GM18907 (cell line): Measurements from ENCODE around the gene C11orf65.
"Not testable (repeated sequence)": the region's sequence is repeated elsewhere in the genome, so short reads cannot be mapped to it uniquely, and the experiment has no call there.

Experiments used
- ATAC-seq: cut with Tn5 transposase; IDR thresholded peaks from one replicate; pipeline ENCODE4 v1.9.1; 2021; ENCODE audit warnings: mild to moderate bottlenecking, moderate library complexity; ENCODE audit not compliant: unreplicated experiment

Gene C11orf65

GRCh38 chr11:108373505-108373904 lies 93.8 kb downstream of the C11orf65 start:
- ATAC-seq, result not testable (repeated sequence)

- no peak for ATAC-seq
Observed at GRCh38 chr11:108370990-108371389, 96.3 kb downstream of the C11orf65 start.

DNA sequence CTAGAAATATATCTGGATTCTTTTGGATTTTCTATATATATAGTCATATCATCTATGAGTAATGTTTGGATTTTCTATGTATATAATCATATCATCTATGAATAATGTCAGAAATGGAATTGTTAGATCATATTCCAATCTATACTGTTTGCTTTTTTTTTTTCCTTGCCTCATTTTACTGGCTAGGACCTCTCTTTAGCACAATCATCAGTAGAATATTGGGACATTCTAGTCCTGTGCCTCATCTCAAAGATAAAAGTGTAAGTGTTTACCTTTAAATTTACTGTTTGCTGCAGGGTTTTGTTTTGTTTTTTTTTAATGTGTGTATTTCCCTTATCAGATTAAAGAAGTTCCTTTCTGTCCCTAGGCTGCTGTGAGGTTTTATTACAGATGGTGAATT lies 97.0 kb downstream of the C11orf65 start:
- ATAC-seq, result no peak

DNA sequence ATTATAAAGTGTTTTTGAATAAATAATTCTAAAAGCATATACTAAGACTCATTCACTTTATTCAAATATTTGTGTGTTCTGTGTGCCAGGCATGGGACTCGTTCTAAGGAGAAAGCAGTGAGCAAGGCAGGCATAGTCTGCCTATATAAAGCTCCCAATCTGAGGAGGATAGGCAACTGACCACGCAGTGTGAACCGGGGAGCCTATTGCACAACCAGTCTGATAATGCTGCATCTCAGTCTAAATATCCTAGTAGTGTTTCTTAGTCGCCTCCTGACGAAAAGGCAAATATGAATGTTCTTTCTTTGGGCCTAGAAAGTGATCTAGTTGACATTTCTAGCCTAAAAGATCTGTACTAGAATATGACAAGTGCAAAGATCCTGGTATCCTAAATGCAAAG lies 98.3 kb downstream of the C11orf65 start:
- no peak for ATAC-seq

GRCh38 chr11:108368134-108368533 lies 99.2 kb downstream of the C11orf65 start:
- no peak for ATAC-seq

DNA sequence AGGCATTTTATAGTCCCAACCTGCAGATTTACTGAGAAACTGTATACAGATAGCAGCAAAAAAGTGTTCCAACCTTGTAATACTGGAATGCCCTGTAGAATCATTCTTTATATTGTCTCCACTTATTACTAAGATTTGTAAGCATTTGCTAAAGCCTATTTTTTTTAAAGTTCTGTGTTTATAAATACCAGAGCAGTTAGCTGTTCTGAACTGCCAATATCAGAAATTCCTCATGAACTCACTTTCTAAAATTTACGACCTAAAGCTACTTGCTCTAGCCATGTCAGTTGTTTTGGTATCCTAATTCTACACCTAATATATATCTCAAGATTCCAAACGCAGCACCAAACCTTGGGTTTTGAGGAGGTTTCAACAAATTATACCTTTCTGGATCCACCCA lies 103.2 kb downstream of the C11orf65 start:
- ATAC-seq, result no peak

DNA sequence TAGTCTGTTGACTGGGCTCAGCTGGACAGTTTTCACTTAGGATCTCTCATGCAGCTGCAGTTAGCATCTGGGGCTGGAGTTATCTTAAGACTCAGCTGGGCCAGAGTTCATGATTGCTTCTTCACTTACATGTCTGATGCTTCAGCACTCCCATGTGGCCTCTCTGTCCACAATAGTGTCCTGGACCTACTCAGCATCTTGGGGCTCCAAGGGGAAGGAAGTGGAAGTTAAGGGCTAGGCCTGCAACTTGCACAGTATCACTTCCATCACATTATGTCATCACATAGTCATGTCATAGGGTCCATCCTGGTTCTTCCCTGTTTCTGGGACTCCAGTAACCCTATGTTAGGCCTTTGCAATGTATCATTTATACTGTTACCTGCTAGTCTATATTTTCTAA lies 115.9 kb downstream of the C11orf65 start:
- ATAC-seq, result no peak

DNA sequence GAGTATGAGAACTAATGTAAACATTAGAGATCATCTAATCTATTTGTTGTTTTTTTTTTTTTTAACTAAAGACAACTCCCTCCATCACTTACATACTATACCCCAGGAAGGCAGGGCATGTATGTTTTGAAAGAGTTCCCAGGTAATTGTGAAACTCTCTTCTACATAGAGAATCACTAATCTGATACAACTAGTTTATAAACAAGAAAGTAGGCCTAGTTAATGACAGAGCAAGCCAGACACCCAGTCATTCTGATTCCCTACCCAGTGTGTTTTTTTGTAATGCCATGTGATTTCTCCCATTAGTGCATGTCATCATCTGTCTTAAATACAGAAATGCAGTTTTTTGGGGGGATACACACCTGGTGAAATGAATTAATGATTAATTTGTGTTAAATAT lies 120.9 kb downstream of the C11orf65 start:
- ATAC-seq, result no peak

- no peak for ATAC-seq
Observed at GRCh38 chr11:108345767-108346166, 121.6 kb downstream of the C11orf65 start.

DNA sequence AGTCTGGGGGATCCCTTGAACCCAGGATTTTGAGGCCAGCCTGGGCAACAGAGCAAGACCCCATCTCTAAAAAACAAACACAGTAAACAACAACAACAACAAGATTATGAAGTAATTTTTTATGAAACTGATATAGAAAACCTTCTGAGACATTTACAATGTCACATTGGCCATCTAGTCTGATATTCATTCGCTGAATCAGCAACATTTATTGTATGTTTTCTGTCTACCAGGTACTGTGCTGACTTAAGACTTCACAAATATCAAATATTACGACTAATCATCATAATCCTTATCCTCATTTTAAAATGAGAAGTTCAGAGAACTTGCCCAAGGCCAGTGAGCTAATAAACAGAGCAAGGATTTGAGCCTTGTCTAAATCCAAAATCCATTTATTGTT lies 123.6 kb downstream of the C11orf65 start:
- ATAC-seq, result no peak

GRCh38 chr11:108341654-108342053 lies 125.7 kb downstream of the C11orf65 start:
- ATAC-seq, result no peak

GRCh38 chr11:108340973-108341372 lies 126.4 kb downstream of the C11orf65 start:
- ATAC-seq, result no peak

DNA sequence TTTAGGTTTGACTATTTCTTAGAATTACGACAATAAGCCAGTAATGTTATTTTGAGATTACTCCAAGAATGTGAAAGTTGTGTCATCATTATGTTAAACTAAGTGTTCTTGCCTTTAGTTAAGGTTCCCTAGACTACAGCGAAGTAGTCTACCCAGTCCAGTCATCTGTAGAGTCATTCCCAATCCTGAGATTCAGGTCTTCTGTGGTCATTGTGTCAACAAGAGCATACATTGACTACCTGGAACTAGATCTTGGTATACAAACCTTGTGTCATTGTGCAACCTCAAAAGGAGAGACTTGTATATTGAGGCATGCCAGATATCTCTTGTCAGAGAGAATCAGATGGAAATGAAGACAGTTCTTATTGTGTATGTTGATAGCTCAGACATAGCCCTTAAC lies 128.6 kb downstream of the C11orf65 start:
- ATAC-seq, result no peak

- ATAC-seq, result no peak
Observed at GRCh38 chr11:108333403-108333899, 133.9 kb downstream of the C11orf65 start.
